H1 (cell line): ENCODE results near the gene SLC35B2. TPM values are rescaled to one million over a fixed set of nuclear protein-coding genes. Genes with fewer than 3 reads are reported as not detected.

Experiments
- CTCF ChIA-PET: fragments of 300-600 bp; sonication (Branson Sonifier 250); formaldehyde crosslinking; loops from one replicate; lab custom pipeline; 2021; ENCODE audit not compliant: partially characterized antibody; lab: Charles Lee
- POLR2A ChIA-PET: fragments of 300-600 bp; sonication (Branson Sonifier 250); formaldehyde crosslinking; loops from one replicate; lab custom pipeline; 2021; ENCODE audit warnings: inconsistent platforms; ENCODE audit not compliant: partially characterized antibody; lab: Charles Lee
- DNase-seq, 2 experiments: peaks; one replicate each; pipeline versions ENCODE4 v3.0.0 to v3.0.0-alpha.2; 2010 to 2022; ENCODE audit warnings: low spot score in 2 of 2, low read depth in 1 of 2, mixed read lengths in 1 of 2
- FAIRE-seq: peaks from 2 replicates; lab custom pipeline; 2011; peaks lifted over from hg19 to GRCh38; lab: Jason Lieb, UNC
- H2AFZ ChIP-seq: 2 replicates; pipeline ENCODE4 v1.8.1; 2012; ENCODE audit warnings: low read length, inconsistent platforms
- H2AK5ac ChIP-seq: 2 replicates; pipeline ENCODE4 v1.6.1; 2013; ENCODE audit warnings: low read depth, low read length
- H2BK120ac ChIP-seq: replicated peaks from 2 replicates; pipeline ENCODE3; 2013; ENCODE audit warnings: low read depth, low read length, inconsistent platforms
- H2BK12ac ChIP-seq: 2 replicates; pipeline ENCODE4 v1.6.1; 2013; ENCODE audit warnings: low read depth, low read length
- H2BK15ac ChIP-seq: 2 replicates; pipeline ENCODE4 v1.6.1; 2013; ENCODE audit warnings: low read length
- H2BK20ac ChIP-seq: 2 replicates; pipeline ENCODE4 v1.6.1; 2013; ENCODE audit warnings: low read length
- H2BK5ac ChIP-seq: 2 replicates; pipeline ENCODE4 v1.6.1; 2013; ENCODE audit warnings: low read depth, low read length
- H3K14ac ChIP-seq: 2 replicates; pipeline ENCODE4 v1.6.1; 2013; ENCODE audit warnings: inconsistent platforms; ENCODE audit not compliant: insufficient read length
- H3K18ac ChIP-seq: 2 replicates; pipeline ENCODE4 v1.6.1; 2013; ENCODE audit warnings: low read length; ENCODE audit errors: extremely low read depth
- H3K23ac ChIP-seq: 2 replicates; pipeline ENCODE4 v1.6.1; 2013; ENCODE audit warnings: inconsistent platforms; ENCODE audit not compliant: insufficient read length
- H3K23me2 ChIP-seq: 2 replicates; pipeline ENCODE4 v1.6.1; 2013; ENCODE audit warnings: low read depth, low read length
- H3K27ac ChIP-seq: 2 replicates; pipeline ENCODE4 v1.6.1; 2011; ENCODE audit warnings: low read depth, low read length, inconsistent platforms
- H3K27me3 ChIP-seq, 4 experiments: replicated peaks in 1 of 4; 1 replicate in 1 of 4; 2 replicates in 3 of 4; pipeline versions ENCODE4 v1.6.1 to v1.8.1; 2011 to 2013; ENCODE audit warnings: low read length in 3 of 4, mild to moderate bottlenecking in 3 of 4, inconsistent platforms in 2 of 4, mixed read lengths in 2 of 4, moderate library complexity in 1 of 4; ENCODE audit not compliant: control insufficient read depth in 3 of 4, insufficient read depth in 3 of 4; ENCODE audit errors: extremely low read depth in 1 of 4
- H3K36me3 ChIP-seq, 4 experiments: 2 replicates each; pipeline versions ENCODE4 v1.6.1 to v1.8.1; 2011 to 2013; ENCODE audit warnings: mild to moderate bottlenecking in 4 of 4, low read length in 3 of 4, moderate library complexity in 2 of 4, control low read depth in 1 of 4, inconsistent platforms in 1 of 4; ENCODE audit not compliant: insufficient read depth in 4 of 4, control insufficient read depth in 2 of 4
- H3K4ac ChIP-seq: replicated peaks from 2 replicates; pipeline ENCODE3; 2013; ENCODE audit warnings: low read length, low read depth, mixed read lengths, inconsistent platforms; ENCODE audit not compliant: insufficient read length
- H3K4me1 ChIP-seq, 4 experiments: replicated peaks in 1 of 4; 1 replicate in 1 of 4; 2 replicates in 3 of 4; pipeline versions ENCODE4 v1.6.1 to v1.8.1; 2011 to 2013; ENCODE audit warnings: low read length in 3 of 4, inconsistent platforms in 2 of 4, mixed read lengths in 1 of 4; ENCODE audit not compliant: insufficient read depth in 4 of 4, control insufficient read depth in 3 of 4
- H3K4me2 ChIP-seq, 2 experiments: 2 replicates each; pipeline versions ENCODE4 v1.6.1 to v1.8.1; 2011 to 2013; ENCODE audit warnings: low read depth in 2 of 2, low read length in 2 of 2, control low read depth in 1 of 2, inconsistent platforms in 1 of 2, mild to moderate bottlenecking in 1 of 2; ENCODE audit not compliant: insufficient read depth in 1 of 2
- H3K4me3 ChIP-seq, 4 experiments: fragments of 200-600, 300-600 bp in 1 of 4; sonication (generic), shearing (Covaris generic), sonication (Bioruptor Twin) in 1 of 4; 2 replicates each; pipeline versions ENCODE4 v1.5.1 to v1.8.1; 2011 to 2016; ENCODE audit warnings: low read length in 4 of 4, low read depth in 3 of 4, control low read depth in 2 of 4, inconsistent platforms in 2 of 4, mild to moderate bottlenecking in 2 of 4, mixed read lengths in 1 of 4, moderate library complexity in 1 of 4; ENCODE audit not compliant: insufficient read depth in 2 of 4; ENCODE audit errors: extremely low read depth in 1 of 4
- H3K56ac ChIP-seq: replicated peaks from 2 replicates; pipeline ENCODE3; 2013; ENCODE audit warnings: low read depth, mild to moderate bottlenecking, mixed read lengths, low read length, inconsistent platforms; ENCODE audit not compliant: insufficient read length
- H3K79me1 ChIP-seq: 2 replicates; pipeline ENCODE4 v1.6.1; 2013; ENCODE audit warnings: low read depth, low read length, control low read depth
- H3K79me2 ChIP-seq, 2 experiments: 2 replicates each; pipeline versions ENCODE4 v1.6.1 to v1.8.1; 2012 to 2013; ENCODE audit warnings: low read length in 2 of 2, mild to moderate bottlenecking in 2 of 2, inconsistent platforms in 1 of 2; ENCODE audit not compliant: insufficient read depth in 2 of 2, control insufficient read depth in 1 of 2
- H3K9ac ChIP-seq, 4 experiments: replicated peaks in 1 of 4; 1 replicate in 1 of 4; 2 replicates in 3 of 4; pipeline versions ENCODE4 v1.6.1 to v1.8.1; 2011 to 2013; ENCODE audit warnings: low read depth in 3 of 4, low read length in 3 of 4, control low read depth in 2 of 4, mild to moderate bottlenecking in 2 of 4, moderate library complexity in 2 of 4, inconsistent platforms in 1 of 4; ENCODE audit errors: extremely low read depth in 1 of 4
- H3K9me3 ChIP-seq, 2 experiments: 2 replicates each; pipeline versions ENCODE4 v1.6.1 to v1.8.1; 2012 to 2013; ENCODE audit warnings: mild to moderate bottlenecking in 2 of 2, moderate library complexity in 2 of 2, control low read depth in 1 of 2, inconsistent platforms in 1 of 2, low read depth in 1 of 2, low read length in 1 of 2, mixed read lengths in 1 of 2; ENCODE audit not compliant: insufficient read depth in 2 of 2
- H4K20me1 ChIP-seq, 2 experiments: replicated peaks in 1 of 2; 2 replicates each; pipeline versions ENCODE3 to v1.8.1; 2011 to 2013; ENCODE audit warnings: inconsistent platforms in 2 of 2, low read length in 2 of 2, mild to moderate bottlenecking in 1 of 2; ENCODE audit not compliant: insufficient read depth in 2 of 2, control insufficient read depth in 1 of 2
- H4K5ac ChIP-seq: 2 replicates; pipeline ENCODE4 v1.6.1; 2013; ENCODE audit warnings: low read length, low read depth, mixed read lengths, inconsistent platforms; ENCODE audit not compliant: insufficient read length
- H4K8ac ChIP-seq: 2 replicates; pipeline ENCODE4 v1.8.0; 2013; ENCODE audit warnings: mild to moderate bottlenecking, moderate library complexity, low read length, inconsistent platforms; ENCODE audit not compliant: insufficient read depth; ENCODE audit errors: extremely low read depth
- H4K91ac ChIP-seq: replicated peaks from 2 replicates; pipeline ENCODE3; 2013; ENCODE audit warnings: low read length, mixed read lengths, inconsistent platforms; ENCODE audit not compliant: insufficient read length
- ASH2L ChIP-seq: fragments of 200-600, 300-600 bp; sonication (generic); IDR thresholded peaks from one replicate; pipeline ENCODE4 v1.7.1; 2017; ENCODE audit warnings: low read length
- CBX8 ChIP-seq: fragments of 300-800, 300-1000 bp; sonication (generic); IDR thresholded peaks from 2 replicates; pipeline ENCODE4 v1.7.1; 2016; ENCODE audit warnings: low read depth, low read length, borderline replicate concordance
- CREB1 ChIP-seq: IDR thresholded peaks from 2 replicates; pipeline ENCODE4 v1.6.1; 2012; ENCODE audit warnings: inconsistent platforms
- HDAC2 ChIP-seq, 2 experiments: fragments of 300-600 bp in 1 of 2; sonication (generic) in 1 of 2; IDR thresholded peaks; 2 replicates each; pipeline ENCODE4 v1.6.1; 2011 to 2012; ENCODE audit warnings: low read depth in 2 of 2, low read length in 2 of 2, mild to moderate bottlenecking in 2 of 2, moderate library complexity in 2 of 2, borderline replicate concordance in 1 of 2, inconsistent platforms in 1 of 2
- JUND ChIP-seq: IDR thresholded peaks from 2 replicates; pipeline ENCODE4 v1.6.1; 2011; ENCODE audit warnings: mild to moderate bottlenecking, improper control_type of control experiment, low read length
- KDM5A ChIP-seq: fragments of 200-600 bp; IDR thresholded peaks from 2 replicates; pipeline ENCODE4 v1.7.1; 2012; ENCODE audit warnings: mild to moderate bottlenecking, low read length, inconsistent platforms, mixed read lengths
- POU5F1 ChIP-seq: IDR thresholded peaks from 2 replicates; pipeline ENCODE4 v1.6.1; 2011; ENCODE audit warnings: low read depth, mild to moderate bottlenecking, low read length, moderate library complexity
- WGBS, 2 experiments: shearing (Covaris generic) in 1 of 2; methylation state at CpG; one replicate each; pipeline versions ENCODE4 v1.1.6 to v1.1.7; 2013 to 2015; ENCODE audit warnings: low lambda C conversion rate in 2 of 2, mixed read lengths in 2 of 2, inconsistent platforms in 1 of 2, low coverage in 1 of 2, missing lambda C conversion rate in 1 of 2; ENCODE audit not compliant: insufficient replicate concordance in 2 of 2, insufficient coverage in 1 of 2, insufficient read length in 1 of 2; ENCODE audit errors: extremely low coverage in 1 of 2, missing lambda C conversion rate in 1 of 2; 5-methylcytosine and 5-hydroxymethylcytosine counted together
- polyA plus RNA-seq, 7 experiments: library from polyadenylated mRNA; depleted of rRNA in 3 of 7; stranded (reverse) in 5 of 7; unstranded in 2 of 7; fragments of >200 nt in 5 of 7; fragments of 200-250 nt in 2 of 7; gene quantifications; 1 replicate in 5 of 7; 2 replicates in 1 of 7; 4 replicates in 1 of 7; pipeline versions ENCODE4 v1.2.1 to v1.2.3, GENCODE V29; 2011 to 2013; ENCODE audit warnings: missing spikeins in 2 of 7, mixed read lengths in 2 of 7
- total RNA-seq: library from RNA; stranded (reverse); fragmentation: NEBNext Ultra II Directional; extraction: Animal tissue kit (Norgen Biotek cat#: 25700); gene quantifications from 2 replicates; pipeline ENCODE4 v1.2.1, GENCODE V29; 2021
- TF ChIP-seq, protein P1 (sequence below): IDR thresholded peaks from 2 replicates; pipeline ENCODE4 v1.6.1; 2012; ENCODE audit warnings: inconsistent platforms

The SLC35B2 gene
- total and polyA plus RNA-seq, 2 of the 8 experiments (the other 6 are each of a cell fraction or from before 2014, with no cell fraction given), result 29.5 to 65.0 TPM

DNA sequence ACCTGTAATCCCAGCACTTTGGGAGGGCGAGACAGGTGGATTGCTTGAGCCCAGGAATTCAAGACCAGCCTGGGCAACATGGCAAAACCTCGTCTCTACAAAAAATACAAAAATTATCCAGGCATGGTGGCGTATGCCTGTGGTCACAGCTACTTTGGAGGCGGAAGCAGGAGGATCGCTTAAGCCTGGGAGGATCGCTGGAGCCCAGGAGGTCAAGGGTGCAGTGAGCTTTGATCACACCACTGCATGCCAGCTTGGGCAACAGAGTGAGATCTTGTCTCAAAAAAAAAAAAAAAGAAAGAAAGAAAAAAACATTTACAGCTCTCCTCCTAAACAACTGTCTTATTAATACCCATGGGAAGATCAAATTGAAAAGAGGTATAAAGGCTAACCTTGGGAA, 49.4 kb downstream of the SLC35B2 start:
- ChIA-PET CTCF (interaction anchor here (0.9 to 8.0 kb wide), 11 partner anchors 14 to 224 kb away, joined by 3 to 51 read pairs (median 5); partner anchors contain the start of gene SLC29A1), POLR2A (interaction anchor here (0.6 to 3.4 kb wide), 5 partner anchors 11 to 50 kb away, joined by 3 to 16 read pairs (median 4); partner anchors contain the start of genes CAPN11 and HSP90AB1)
- H4K5ac ChIP-seq, result no peak overlapping the region
- H2BK20ac ChIP-seq, result peak overlapping the region; percentile 80; the same call in 1 of the 2 replicates
- no peak overlapping the region for H3K4ac ChIP-seq
- no peak overlapping the region for H3K9ac ChIP-seq
- H3K23me2 ChIP-seq, result no peaks in the 10 kb centered on the region; the same call in 1 of the 2 replicates
- no peak overlapping the region; the same call in 1 of the 2 replicates for H2BK5ac ChIP-seq
- H3K14ac ChIP-seq, result no peak overlapping the region
- H3K27me3 ChIP-seq, result no peaks in the 10 kb centered on the region
- H2BK15ac ChIP-seq, result 0 out of 2 replicates have a peak overlapping the region, but pooled peaks have one; percentile 29
- H3K4me1 ChIP-seq, result peaks cover 8 to 17% (median 14%) of the 10 kb centered on the region in 4 experiments
- H3K23ac ChIP-seq, result no peak overlapping the region
- no peak overlapping the region for H3K4me2 ChIP-seq
- no peaks in the 10 kb centered on the region for H3K79me2 ChIP-seq
- H2AFZ ChIP-seq, result no peak overlapping the region
- H3K79me1 ChIP-seq, result no peaks in the 10 kb centered on the region
- no peaks in the 10 kb centered on the region for H4K20me1 ChIP-seq
- no peaks in the 10 kb centered on the region for H3K36me3 ChIP-seq
- H4K91ac ChIP-seq, result no peak overlapping the region
- DNase-seq (no peak), FAIRE-seq (no peak)
- no peaks in the 10 kb centered on the region for H3K9me3 ChIP-seq
- no peak overlapping the region for H3K18ac ChIP-seq
- 86% methylated on average over 6 of the region's 6 CpGs; no CpG with 5 or more reads in 1 of the 2 experiments for WGBS, 2 experiments
- no peak overlapping the region for H2AK5ac ChIP-seq
- peak overlapping the region; percentile 11; the same call in 1 of the 2 replicates for H2BK12ac ChIP-seq
- H2BK120ac ChIP-seq, result no peak overlapping the region
- no peak overlapping the region for H3K56ac ChIP-seq
- no peak overlapping the region for H3K27ac ChIP-seq
- H3K4me3 ChIP-seq, result no peak overlapping the region
- H4K8ac ChIP-seq, result no peak overlapping the region
- TF ChIP-seq CREB1 (no peak), POU5F1 (no peak), HDAC2 (IDR thresholded peaks at IDR 0.05; ENCODE audit: borderline replicate concordance in 1 of 2, low read depth in 2 of 2, low read length in 2 of 2) (no peak), JUND (no peak), KDM5A (no peak), ASH2L (no peak), CBX8 (no peak)
- TF ChIP-seq, protein P1, sequence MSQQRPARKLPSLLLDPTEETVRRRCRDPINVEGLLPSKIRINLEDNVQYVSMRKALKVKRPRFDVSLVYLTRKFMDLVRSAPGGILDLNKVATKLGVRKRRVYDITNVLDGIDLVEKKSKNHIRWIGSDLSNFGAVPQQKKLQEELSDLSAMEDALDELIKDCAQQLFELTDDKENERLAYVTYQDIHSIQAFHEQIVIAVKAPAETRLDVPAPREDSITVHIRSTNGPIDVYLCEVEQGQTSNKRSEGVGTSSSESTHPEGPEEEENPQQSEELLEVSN, result no peak
